SK-N-MC (cell line): ENCODE measurements around the gene SUOX.

Experiments
- EZH2 ChIP-seq: fragments of 200-600 bp; sonication (generic); IDR thresholded peaks from one replicate; pipeline ENCODE4 v1.6.1; 2017; ENCODE audit warnings: antibody characterized with exemption
- POLR2AphosphoS5 ChIP-seq: IDR thresholded peaks from 2 replicates; pipeline ENCODE4 v1.6.1; 2012; ENCODE audit warnings: mild to moderate bottlenecking, low read depth, low read length, borderline replicate concordance

GRCh38 chr12:56038022-56038655 lies 41.1 kb downstream of the SUOX start:
- no peak for TF ChIP-seq EZH2
- no peak for TF ChIP-seq POLR2AphosphoS5
